HEK293T (cell line): Measurements from ENCODE around the gene GSAP.

Experiments
- FOXA1 ChIP-seq: fragments of 450-650 bp; IDR thresholded peaks from 2 replicates; pipeline ENCODE4 v1.6.1; 2016; ENCODE audit warnings: mild to moderate bottlenecking
- FOXM1 ChIP-seq: fragments of 450-650 bp; IDR thresholded peaks from 2 replicates; pipeline ENCODE4 v1.6.1; 2017; ENCODE audit warnings: mild to moderate bottlenecking, borderline replicate concordance
- ZNF384 ChIP-seq: fragments of 450-650 bp; IDR thresholded peaks from 2 replicates; pipeline ENCODE4 v1.6.1; 2016
- TF ChIP-seq, protein P1 (sequence below): fragments of 450-650 bp; IDR thresholded peaks from 2 replicates; pipeline ENCODE4 v1.6.1; 2016

DNA sequence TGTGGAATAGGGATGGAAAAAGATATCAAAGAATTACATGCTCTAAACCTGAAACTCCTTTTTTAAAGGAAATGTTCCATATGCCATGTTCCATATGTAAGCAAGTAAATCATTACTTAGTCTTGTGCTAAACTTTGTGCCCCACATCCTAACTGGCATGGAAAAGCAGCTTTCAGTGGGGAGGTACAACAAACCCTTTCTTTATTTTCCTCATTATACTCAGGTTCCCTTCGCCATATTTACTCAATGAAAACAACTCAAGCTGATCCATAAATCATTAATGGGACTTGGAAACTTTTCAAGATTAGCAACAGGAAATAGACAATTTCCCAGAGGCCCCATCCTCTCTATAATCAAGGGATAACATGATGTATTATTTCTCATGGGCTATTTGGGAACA, 56.0 kb downstream of the GSAP start:
- TF ChIP-seq FOXM1, result no peak
- TF ChIP-seq, protein P1, sequence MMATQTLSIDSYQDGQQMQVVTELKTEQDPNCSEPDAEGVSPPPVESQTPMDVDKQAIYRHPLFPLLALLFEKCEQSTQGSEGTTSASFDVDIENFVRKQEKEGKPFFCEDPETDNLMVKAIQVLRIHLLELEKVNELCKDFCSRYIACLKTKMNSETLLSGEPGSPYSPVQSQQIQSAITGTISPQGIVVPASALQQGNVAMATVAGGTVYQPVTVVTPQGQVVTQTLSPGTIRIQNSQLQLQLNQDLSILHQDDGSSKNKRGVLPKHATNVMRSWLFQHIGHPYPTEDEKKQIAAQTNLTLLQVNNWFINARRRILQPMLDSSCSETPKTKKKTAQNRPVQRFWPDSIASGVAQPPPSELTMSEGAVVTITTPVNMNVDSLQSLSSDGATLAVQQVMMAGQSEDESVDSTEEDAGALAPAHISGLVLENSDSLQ, result no peak
- no peak for TF ChIP-seq FOXA1
- no peak for TF ChIP-seq ZNF384
